T-helper 17 cell (primary cell): ENCODE data around the gene PTPRD. TPM values are rescaled to one million over a fixed set of nuclear protein-coding genes. Genes with fewer than 3 reads are reported as not detected.

Source experiments
- ATAC-seq: fragments of 150-1000 bp; cut with Tn5 transposase; 2 replicates; pipeline ENCODE4 v1.10.0; 2021; ENCODE audit warnings: mild to moderate bottlenecking, moderate library complexity
- DNase-seq, 3 donors: peaks; one replicate each; pipeline versions ENCODE4 v3.0.0 to v3.0.0-alpha.2; 2020 to 2021
- H3K9me3 ChIP-seq: one replicate; pipeline ENCODE4 v1.7.0; 2013; ENCODE audit warnings: low read length, mild to moderate bottlenecking; ENCODE audit not compliant: control insufficient read depth, poor library complexity, severe bottlenecking
- H3K27ac Mint-ChIP-seq: one replicate; pipeline ENCODE4 v1.8.0; 2022; ENCODE audit warnings: mild to moderate bottlenecking, moderate library complexity, mixed read lengths
- H3K27me3 Mint-ChIP-seq: one replicate; pipeline ENCODE4 v1.8.0; 2022; ENCODE audit warnings: mixed read lengths
- H3K36me3 Mint-ChIP-seq: one replicate; pipeline ENCODE4 v1.8.0; 2022; ENCODE audit warnings: low read depth, mixed read lengths
- H3K4me1 Mint-ChIP-seq: one replicate; pipeline ENCODE4 v1.8.0; 2022; ENCODE audit warnings: mild to moderate bottlenecking, mixed read lengths
- H3K4me3 Mint-ChIP-seq: one replicate; pipeline ENCODE4 v1.8.0; 2022; ENCODE audit warnings: mild to moderate bottlenecking, moderate library complexity, mixed read lengths
- total RNA-seq, 4 donors: library from RNA in 2 of 4; stranded (reverse) in 2 of 4; gene quantifications; one replicate each; pipeline ENCODE4 v1.2.3 and lab custom pipeline; 2022 to 2026

Gene PTPRD
- total RNA-seq, 2 donors from 2014 or later: not detected

DNA sequence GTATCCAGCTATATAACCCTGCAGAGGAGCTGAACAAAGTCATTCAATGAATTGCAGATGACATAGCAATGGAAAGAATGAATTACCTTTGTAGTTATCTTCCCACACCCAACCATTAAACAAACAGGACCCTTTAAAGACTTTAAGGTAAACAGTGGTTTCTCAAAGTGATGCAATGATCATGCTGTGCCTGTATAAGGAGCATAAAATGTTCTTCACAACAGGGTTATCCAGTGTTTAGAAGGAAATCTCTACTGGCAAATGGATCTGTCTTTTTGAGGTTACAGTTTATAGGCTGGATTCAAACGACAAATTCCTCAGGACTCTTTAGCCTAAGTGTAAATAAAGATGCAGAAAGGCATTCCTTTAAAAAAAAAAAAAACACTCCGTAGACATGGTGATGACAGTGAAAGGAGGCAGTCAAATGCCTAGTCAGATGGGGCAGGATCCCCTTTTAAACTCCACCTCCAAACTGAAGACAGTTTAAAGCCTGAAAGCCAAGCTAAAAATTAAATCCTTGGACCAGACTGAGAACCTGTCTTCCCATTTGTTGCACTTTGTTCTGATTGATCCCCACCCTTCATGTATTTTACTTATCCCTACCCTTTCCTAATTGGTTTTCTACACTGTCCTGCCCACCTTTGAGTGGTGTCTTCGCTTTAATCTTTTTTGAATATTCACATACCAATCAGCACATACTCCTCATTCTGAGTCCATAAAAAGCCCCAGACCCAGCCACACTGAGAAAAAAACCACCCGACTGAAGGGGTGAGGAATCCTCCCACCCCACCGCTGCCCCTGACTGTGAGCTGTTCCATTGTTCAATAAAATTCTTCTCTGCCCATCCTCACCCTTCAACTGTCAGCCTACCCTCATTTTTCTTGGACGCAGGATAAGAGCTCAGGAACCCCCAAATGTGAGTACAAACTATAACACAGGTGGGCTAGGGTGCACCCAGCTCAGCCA is 2052.0 kb downstream of the PTPRD start:
- H3K9me3 ChIP-seq: no peaks in the 10 kb centered on the region
- no peak overlapping the region for H3K27ac Mint-ChIP-seq
- H3K36me3 Mint-ChIP-seq: no peaks in the 10 kb centered on the region
- H3K4me3 Mint-ChIP-seq: no peak overlapping the region
- peaks cover 18% of the 10 kb centered on the region for H3K27me3 Mint-ChIP-seq
- no peak for DNase-seq
- H3K4me1 Mint-ChIP-seq: peaks cover 2% of the 10 kb centered on the region
- ATAC-seq: no peak

- H3K27ac Mint-ChIP-seq: no peak overlapping the region
- peaks cover 5% of the 10 kb centered on the region for H3K27me3 Mint-ChIP-seq
- no peak for ATAC-seq
- no peak for DNase-seq
- no peaks in the 10 kb centered on the region for H3K36me3 Mint-ChIP-seq
- no peaks in the 10 kb centered on the region for H3K9me3 ChIP-seq
- H3K4me1 Mint-ChIP-seq: no peaks in the 10 kb centered on the region
- H3K4me3 Mint-ChIP-seq: no peak overlapping the region
These were observed 2054.6 kb downstream of the PTPRD start for GRCh38 chr9:8558176-8558575.

DNA sequence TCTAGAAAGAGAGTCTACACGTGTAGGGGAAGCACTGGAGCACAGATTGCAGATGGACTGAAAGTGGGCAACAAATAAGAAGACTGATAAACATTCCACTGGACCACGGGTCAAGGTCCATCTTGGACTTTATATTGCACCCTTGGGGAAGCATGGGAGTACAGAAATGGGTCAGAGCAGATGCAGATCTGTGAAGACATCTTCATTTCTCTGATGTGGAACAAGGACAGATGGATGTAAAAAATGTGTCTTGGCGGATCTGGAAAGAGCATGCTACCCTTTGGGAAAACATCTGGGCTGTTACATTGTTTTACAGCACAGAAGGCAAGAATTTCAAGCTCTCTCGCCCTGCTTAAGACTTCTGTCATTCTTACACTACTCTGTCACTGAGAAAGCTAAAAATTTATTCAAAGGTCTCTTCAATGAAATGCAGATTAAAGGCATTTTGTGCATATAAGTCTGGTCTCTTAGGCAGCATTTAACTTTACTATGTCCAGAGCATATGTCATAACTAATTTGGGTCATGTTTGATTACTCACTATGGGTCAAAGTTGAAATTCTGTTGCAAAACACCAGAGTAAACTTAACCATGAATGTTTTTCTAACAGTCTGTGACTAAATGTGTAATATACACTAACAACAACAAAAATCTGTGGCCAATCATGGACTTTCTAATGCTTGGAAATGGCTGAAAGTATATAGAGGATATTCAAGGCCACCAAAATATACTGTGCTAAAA is 2056.9 kb downstream of the PTPRD start:
- H3K36me3 Mint-ChIP-seq: no peaks in the 10 kb centered on the region
- H3K27ac Mint-ChIP-seq: no peak overlapping the region
- no peak for ATAC-seq
- peaks cover under 1% of the 10 kb centered on the region for H3K27me3 Mint-ChIP-seq
- H3K4me1 Mint-ChIP-seq: no peaks in the 10 kb centered on the region
- no peaks in the 10 kb centered on the region for H3K9me3 ChIP-seq
- H3K4me3 Mint-ChIP-seq: no peak overlapping the region
- no peak for DNase-seq

DNA sequence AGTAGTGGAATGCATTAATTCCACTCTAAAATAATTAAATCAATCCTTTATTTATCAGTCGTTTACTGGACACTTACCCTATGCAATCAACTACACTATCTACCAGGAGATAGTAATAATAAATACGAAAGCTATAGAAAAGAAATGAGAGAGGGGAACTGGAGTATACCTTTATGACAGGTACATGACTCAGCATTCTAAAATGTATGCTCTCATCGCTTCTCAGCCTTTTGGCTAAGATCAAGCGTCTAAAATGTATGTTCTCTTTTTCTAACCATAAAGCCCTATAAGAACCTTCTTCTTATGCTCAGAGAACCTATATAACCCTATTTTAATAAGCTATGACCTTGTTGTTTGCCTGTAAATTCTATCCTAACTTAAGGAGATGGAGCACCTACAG is 2059.4 kb downstream of the PTPRD start:
- Mint-ChIP-seq H3K36me3 (no peaks in the 10 kb centered on the region), H3K4me1 (no peaks in the 10 kb centered on the region), H3K4me3 (no peak overlapping the region), H3K27ac (no peak overlapping the region), H3K27me3 (no peaks in the 10 kb centered on the region)
- no peaks in the 10 kb centered on the region for H3K9me3 ChIP-seq
- DNase-seq (no peak), ATAC-seq (no peak)

GRCh38 chr9:8552732-8553131 is 2060.1 kb downstream of the PTPRD start:
- Mint-ChIP-seq H3K4me3 (no peak overlapping the region), H3K4me1 (no peaks in the 10 kb centered on the region), H3K27ac (no peak overlapping the region), H3K27me3 (no peaks in the 10 kb centered on the region), H3K36me3 (no peaks in the 10 kb centered on the region)
- H3K9me3 ChIP-seq: no peaks in the 10 kb centered on the region
- ATAC-seq: no peak
- no peak for DNase-seq

DNA sequence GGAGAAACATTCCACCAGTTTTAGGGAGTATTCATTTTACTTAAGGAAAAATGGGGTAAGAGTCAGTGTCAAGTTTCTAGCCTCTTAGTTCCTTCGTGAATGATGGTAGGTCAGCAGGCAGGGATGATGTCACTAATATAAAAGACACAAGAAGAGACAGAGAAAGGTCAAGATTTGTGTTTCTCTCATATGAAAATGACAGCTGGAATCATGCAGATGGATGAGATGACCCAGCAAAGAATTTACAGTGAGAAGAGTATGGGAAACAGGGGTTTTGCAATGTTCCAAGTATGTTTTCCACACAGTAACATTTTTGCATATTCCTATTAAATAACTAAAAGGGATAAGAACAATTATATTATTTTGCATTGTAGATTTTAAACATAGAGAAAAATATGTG is 2063.6 kb downstream of the PTPRD start:
- peaks cover 3% of the 10 kb centered on the region for H3K9me3 ChIP-seq
- H3K27me3 Mint-ChIP-seq: no peaks in the 10 kb centered on the region
- no peak overlapping the region for H3K27ac Mint-ChIP-seq
- H3K36me3 Mint-ChIP-seq: no peaks in the 10 kb centered on the region
- DNase-seq (no peak), ATAC-seq (no peak)
- H3K4me3 Mint-ChIP-seq: no peak overlapping the region
- no peaks in the 10 kb centered on the region for H3K4me1 Mint-ChIP-seq

DNA sequence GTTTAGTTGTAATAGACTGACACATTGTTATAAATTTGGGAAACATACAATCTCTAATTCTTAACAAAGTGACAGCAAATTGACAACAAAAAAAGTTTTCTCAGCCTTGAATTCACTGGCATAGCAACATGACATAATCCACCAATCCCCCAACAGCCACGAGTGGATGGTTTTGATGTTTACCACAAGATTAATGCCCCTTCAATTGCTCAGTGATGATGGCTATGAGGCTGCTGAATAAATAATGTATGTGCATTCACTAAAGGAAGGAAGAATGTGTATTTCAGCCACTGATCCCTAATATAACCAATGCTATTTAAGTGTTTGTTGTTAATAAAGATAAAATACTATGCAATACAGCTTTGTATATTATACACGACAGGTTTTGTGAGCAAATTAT is 2069.6 kb downstream of the PTPRD start:
- no peak for DNase-seq
- Mint-ChIP-seq H3K27me3 (peaks cover 5% of the 10 kb centered on the region), H3K4me1 (no peaks in the 10 kb centered on the region), H3K27ac (no peak overlapping the region), H3K4me3 (no peak overlapping the region), H3K36me3 (no peaks in the 10 kb centered on the region)
- peaks cover 3% of the 10 kb centered on the region for H3K9me3 ChIP-seq
- no peak for ATAC-seq

DNA sequence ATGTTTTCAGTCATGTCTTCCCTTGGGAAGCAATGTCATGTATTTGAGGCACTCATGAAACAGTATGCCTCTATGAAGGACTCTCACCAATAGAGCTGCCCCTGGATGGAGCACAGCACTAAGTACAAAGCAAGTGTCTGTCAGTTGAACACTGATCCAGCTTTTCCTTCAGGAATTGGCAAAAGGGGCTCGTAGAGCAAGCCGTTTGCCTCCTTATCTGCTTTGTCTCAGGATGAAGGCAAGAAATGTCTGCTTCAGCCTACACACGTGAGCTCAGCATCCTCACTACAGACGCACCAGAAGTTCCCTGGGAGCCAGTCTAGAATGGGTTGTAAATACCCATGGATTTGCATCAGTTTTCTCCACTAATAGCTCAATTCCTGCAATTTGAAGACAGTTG is 2070.3 kb downstream of the PTPRD start:
- DNase-seq: no peak
- no peaks in the 10 kb centered on the region for H3K4me1 Mint-ChIP-seq
- H3K27ac Mint-ChIP-seq: no peak overlapping the region
- ATAC-seq: no peak
- peaks cover 3% of the 10 kb centered on the region for H3K9me3 ChIP-seq
- H3K27me3 Mint-ChIP-seq: peaks cover 5% of the 10 kb centered on the region
- no peaks in the 10 kb centered on the region for H3K36me3 Mint-ChIP-seq
- no peak overlapping the region for H3K4me3 Mint-ChIP-seq

DNA sequence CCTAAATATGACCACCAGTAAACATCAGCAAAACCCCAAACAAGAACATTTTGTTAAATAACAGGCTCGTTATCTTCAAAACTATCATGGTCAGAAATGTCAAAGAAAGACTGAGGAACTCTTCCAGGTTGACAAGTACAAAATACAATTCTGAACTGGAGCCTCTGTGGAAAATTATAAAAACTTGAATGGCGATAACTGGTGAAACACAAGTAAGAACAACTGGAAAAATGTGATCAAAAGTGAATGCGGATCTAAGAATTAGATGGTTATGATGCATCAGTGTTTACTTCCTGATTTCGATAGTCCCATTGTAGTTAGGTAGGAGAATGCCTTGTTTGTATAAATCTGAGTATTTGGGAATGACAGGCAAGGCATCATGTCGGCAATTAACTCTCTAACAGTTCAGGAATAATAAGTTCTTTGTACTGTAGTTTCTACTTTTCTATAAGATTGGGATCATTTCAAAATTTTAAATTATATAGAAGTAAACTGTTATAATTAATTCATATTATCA is 2073.1 kb downstream of the PTPRD start:
- DNase-seq: no peak
- no peaks in the 10 kb centered on the region for H3K36me3 Mint-ChIP-seq
- no peaks in the 10 kb centered on the region for H3K9me3 ChIP-seq
- H3K4me3 Mint-ChIP-seq: no peak overlapping the region
- H3K27ac Mint-ChIP-seq: no peak overlapping the region
- H3K4me1 Mint-ChIP-seq: no peaks in the 10 kb centered on the region
- no peak for ATAC-seq
- H3K27me3 Mint-ChIP-seq: peaks cover 5% of the 10 kb centered on the region

DNA sequence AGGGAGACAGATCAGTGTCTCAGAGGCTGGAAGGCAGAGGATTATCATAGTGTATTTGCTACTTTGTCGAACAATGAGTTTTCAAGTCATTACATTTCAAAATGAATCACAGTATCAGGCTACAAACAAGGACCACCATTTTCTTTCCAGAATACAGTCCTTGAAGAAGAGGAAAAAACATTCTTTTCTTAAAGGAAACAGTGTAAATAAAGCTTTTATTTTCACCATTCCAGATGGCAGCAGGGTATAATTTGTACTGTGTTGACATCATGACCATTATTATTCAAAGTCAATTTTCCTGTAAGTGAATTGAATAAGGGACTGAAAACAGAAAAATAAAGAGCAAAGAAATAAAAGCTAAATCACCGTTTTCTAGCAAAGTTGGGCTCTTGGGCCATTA is 2076.0 kb downstream of the PTPRD start:
- no peaks in the 10 kb centered on the region for H3K9me3 ChIP-seq
- no peaks in the 10 kb centered on the region for H3K36me3 Mint-ChIP-seq
- no peak overlapping the region for H3K27ac Mint-ChIP-seq
- no peak for ATAC-seq
- no peak overlapping the region for H3K4me3 Mint-ChIP-seq
- H3K4me1 Mint-ChIP-seq: no peaks in the 10 kb centered on the region
- no peak for DNase-seq
- H3K27me3 Mint-ChIP-seq: peaks cover 10% of the 10 kb centered on the region

DNA sequence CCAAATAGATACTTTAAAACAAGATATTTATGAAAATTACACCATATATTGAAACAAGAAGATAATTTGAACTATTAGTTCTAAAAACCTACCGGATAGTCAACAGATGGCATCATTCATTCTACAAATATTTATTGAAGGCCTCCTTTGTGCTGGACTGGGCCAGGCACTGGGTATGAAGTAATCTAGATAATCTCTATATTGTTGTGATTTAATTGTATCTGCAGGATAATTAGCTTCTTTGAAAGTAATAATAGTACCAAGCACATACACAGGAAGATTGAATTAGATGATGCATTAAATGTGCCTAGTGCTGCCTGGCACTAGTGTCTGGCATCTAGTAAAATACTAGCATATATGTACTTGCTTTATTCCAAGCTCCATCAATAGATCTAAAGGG is 2078.0 kb downstream of the PTPRD start:
- Mint-ChIP-seq H3K4me1 (no peaks in the 10 kb centered on the region), H3K36me3 (no peaks in the 10 kb centered on the region), H3K27ac (no peak overlapping the region), H3K27me3 (peaks cover 10% of the 10 kb centered on the region), H3K4me3 (no peak overlapping the region)
- no peak for DNase-seq
- no peaks in the 10 kb centered on the region for H3K9me3 ChIP-seq
- no peak for ATAC-seq

GRCh38 chr9:8533681-8534080 is 2079.1 kb downstream of the PTPRD start:
- peaks cover 10% of the 10 kb centered on the region for H3K27me3 Mint-ChIP-seq
- H3K4me1 Mint-ChIP-seq: no peaks in the 10 kb centered on the region
- no peaks in the 10 kb centered on the region for H3K9me3 ChIP-seq
- DNase-seq: no peak
- no peaks in the 10 kb centered on the region for H3K36me3 Mint-ChIP-seq
- H3K27ac Mint-ChIP-seq: no peak overlapping the region
- H3K4me3 Mint-ChIP-seq: no peak overlapping the region
- ATAC-seq: no peak

DNA sequence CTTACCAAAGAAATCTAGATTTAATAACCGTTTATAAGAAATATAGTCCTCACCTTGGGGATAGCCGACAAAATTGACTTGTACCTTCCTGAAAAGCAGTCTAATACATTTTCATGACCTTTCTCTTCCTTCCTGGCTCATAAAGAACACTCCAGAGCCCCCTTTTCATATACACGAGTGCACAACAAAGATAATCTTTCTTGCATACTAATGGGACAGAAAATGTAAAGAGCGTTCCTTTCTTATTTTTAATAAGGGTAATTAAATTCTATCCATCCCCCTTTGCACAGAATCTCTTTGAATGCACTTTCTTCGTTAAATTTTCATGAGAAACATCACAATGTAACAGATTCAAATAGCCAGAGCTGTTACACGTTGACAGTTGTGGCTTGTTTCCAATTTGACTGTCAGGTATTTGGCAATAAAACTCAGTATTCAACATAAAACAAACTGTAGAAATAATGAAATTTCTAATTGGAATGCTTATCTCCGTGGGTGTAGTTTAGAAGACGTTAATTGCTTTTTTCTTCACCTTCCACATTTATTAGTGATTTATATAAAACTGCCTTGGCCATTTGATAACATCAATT is 2080.9 kb downstream of the PTPRD start:
- Mint-ChIP-seq H3K4me3 (no peak overlapping the region), H3K36me3 (no peaks in the 10 kb centered on the region), H3K27me3 (peaks cover 10% of the 10 kb centered on the region), H3K4me1 (no peaks in the 10 kb centered on the region), H3K27ac (no peak overlapping the region)
- DNase-seq (no peak), ATAC-seq (no peak)
- no peaks in the 10 kb centered on the region for H3K9me3 ChIP-seq
